ENCODE measurements around the gene SNORC.

DNA sequence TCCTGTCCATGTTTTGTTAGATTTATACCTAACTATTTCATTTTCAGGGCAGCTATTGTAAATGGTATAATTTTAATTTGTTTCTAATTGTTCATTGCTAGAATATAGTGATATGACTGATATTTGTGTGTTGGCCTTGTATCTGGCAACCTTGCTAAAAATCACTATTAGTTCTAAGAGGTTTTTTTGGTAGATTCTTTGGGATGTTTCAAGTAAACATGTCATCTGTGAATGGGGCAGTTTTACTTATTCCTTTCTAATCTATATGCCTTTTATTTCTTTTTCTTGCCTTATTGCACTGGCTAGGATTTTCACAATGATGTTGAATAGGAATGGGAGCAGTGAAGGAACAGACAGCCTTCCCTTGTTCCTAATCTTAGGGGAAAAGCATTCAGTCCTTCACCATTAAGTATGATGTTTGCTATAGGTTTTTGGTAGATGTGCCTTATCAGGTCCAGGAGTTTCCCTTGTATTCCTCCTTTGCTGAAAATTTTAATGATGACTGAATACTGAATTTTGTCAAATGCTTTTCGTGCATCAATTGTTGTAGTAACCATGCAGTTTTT, 41.7 kb downstream of the SNORC start:
- TF ChIP-seq CTCF (IDR thresholded peaks at IDR 0.05) (no peak), POLR2AphosphoS5 (IDR thresholded peaks at IDR 0.05) (no peak), POLR2A (IDR thresholded peaks at IDR 0.05) (no peak)
